ENCODE results near the gene FAAH. TPM values are rescaled to one million over a fixed set of nuclear protein-coding genes. Genes with fewer than 3 reads are reported as not detected.
A peak's percentile ranks its signal among the peaks of the same experiment; 100 is the strongest.

Gene FAAH
- total RNA-seq, 1 experiment from 2014 or later, result not detected

DNA sequence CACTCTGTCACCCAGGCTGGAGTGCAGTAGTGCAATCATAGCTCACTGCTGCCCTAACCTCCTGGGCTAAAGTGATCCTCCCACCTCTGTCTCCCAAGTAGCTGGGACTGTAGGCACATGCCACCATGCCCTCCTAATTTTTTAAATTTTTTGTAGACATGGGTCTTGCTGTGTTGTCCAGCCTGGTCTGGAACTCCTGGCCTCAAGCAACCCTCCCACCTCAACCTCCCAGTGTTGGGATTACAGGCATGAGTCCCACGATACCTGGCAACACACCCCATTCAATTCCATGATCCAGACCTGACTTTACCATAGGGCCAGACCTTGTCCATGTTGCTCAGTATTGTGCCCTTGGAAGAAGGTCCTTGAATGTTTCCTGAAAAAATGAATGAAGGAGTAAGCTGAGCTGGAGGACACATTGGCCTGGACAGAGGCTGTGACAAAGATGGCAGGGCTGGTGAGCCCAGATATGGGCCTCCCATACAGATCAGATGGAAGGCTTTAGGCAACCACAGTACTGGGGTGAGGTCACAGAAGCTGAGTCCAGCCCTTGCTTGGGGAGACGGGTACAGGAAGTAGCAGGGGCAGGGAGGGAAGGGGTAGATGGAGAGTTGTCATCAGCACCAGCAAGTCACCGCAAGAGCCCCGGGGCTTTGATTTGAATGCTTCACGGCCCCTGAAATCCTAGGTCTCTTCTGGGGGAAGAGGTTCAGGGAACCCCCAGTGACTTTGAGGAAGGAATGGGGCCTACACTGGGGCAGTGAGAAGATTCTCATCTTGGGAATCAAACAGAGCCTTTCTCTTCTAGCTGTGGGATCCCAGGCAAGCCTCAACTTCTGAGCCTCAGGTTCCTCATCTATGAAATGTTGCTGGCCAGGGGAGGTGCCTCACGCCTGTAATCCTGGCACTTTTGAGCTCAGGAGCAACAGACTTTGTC, 55.4 kb downstream of the FAAH start:
- DNase-seq (ENCODE audit: low read depth), result peak; percentile 6

DNA sequence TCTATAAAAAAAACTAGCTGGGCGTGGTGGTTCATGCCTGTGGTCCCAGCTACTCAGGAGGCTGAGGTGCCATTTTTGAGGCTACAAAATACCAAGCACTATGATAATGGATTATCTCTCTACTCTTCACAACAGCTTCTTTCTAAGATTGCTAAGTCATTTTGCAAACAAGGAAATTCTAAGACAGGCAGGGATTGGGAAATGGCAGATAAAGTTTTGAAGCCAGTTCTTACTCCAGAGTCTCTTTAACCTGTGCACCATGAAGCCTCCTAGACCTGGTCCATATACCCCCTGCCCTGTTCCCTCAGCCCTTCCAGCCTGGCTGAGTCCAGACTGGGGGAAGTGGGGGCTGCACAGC, 56.0 kb downstream of the FAAH start:
- no peak for DNase-seq (ENCODE audit: low read depth)

DNA sequence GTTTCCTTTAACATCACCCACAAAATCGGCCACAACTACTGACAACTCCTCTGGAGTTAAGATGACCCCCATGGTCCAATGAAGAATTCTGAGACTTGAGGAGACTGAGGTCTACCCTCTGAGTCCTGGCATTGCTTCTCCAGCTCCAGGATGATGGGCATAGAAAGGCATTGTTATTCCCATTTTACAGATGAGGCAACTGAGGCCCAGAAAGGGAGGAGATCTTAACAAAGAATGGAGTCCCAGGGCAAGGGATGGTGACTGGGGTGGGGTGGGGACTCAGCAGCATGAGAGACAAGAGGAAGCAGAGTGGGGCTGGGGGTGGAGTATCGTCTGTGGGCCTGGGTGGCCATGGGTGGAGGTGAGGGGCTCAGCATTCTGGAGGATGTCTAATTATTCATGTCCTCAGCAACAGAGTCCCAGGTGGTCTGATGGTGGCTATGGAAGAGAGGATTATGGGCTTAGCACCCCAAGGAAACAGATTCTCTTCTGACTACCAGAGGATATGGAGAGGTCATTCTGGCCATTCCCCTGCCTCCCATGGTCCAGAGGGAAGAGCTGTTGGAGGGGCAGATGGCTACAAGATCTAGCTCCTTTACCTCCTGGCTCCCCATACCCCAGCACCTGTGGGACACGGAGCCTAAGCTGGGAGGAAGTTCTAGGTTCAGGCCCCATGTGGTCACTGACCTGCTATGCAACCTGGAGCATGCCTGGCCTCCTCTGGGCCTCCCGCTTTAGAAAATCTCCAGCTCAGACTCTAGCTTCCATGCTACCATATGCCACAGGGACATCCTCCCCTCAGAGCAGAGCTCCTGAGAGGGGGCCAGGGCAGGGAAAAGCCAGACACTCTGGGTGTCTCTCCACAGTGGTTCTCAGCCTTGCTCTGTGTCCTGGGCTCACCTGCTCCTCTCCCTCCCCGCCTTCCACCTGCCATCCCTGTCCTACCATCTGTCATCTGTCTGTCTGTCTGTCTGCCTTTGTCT, 58.1 kb downstream of the FAAH start:
- DNase-seq (ENCODE audit: low read depth), result no peak

DNA sequence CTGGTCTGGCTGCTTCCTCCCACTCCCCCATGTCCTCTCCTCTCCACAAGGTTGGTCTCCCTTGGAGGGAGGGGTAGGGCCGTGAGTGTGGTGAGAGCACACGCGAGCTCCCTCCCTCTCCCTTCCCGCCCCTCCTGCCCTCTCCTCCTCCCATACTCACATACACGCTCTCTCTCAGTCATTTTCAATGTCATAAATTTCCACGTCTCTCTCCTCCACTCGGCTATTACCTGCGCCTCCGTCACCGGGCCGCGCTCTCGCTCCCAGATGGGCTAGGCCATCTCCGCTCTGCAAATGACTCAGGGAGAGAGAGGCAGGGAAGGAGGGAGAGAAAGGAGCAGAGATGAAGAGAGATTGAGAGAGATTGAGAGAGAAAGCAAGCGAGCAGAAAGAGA, 58.8 kb downstream of the FAAH start:
- no peak for DNase-seq (ENCODE audit: low read depth)

DNA sequence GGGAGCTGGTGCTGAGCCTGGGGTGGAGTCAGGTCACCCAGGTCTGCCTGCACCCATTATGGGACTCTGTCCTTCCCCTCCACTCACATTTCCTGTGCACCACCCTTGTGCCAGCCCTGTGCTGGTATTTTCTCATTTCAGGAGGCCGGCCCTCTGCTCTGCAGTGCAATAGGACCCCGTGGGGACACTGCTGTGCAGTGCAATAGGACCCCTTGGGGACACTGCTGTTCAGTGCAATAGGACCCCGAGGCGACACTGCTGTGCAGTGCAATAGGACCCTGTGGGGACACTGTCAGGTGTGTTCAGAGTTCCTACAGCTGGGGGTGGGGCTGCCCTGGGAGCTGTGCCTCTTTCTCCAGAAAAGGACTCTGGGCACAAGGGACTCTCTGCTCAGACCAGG, 59.3 kb downstream of the FAAH start:
- DNase-seq (ENCODE audit: low read depth), result no peak

GRCh38 chr1:46455951-46456350, 61.8 kb downstream of the FAAH start:
- no peak for DNase-seq (ENCODE audit: low read depth)

DNA sequence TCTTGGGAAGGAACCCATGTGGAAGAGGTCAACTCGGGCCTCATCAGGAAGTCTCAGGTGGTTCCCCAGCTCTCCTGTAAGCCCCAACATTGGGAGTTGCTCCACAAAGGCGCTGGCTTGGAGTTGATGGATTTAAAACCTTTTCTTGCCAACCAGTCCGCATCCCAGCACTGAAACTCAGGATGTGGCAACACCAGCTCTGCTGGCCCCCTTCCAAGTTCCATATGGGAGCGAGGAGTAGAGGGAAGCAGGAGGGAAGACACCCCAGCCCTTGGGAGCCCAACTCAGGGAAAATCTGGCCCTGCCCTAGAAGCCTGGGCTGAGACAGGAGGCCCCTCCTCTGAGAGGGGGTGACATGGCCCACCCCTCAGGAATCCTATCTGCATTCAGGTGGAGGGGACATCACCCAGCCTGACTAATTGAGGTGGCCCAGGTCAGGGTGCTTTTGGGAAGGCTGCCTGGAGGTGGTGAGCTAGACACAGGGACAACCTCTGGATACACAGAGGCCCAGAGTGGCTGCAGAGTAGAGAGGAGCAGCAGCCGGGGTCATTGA, 62.4 kb downstream of the FAAH start:
- DNase-seq (ENCODE audit: low read depth), result peak; percentile 26

DNA sequence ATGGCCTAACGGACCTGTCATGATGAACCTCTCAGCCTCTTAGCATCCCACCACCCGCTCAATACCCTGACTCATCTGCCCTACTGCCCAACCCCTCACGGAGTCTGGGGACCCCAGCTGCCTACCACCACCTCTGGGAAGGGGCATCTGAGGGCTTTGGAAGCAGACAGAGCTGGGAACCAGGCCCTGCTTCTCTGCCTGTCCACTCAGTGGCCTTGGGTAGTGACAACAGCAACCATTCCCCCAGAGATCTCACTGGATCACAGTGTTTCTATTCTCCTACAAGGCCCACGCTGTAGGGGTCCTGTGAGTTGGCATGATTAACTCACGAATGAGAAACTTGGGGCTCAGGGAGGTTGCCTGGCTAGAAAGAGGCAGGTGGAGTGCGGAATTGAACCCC, 63.1 kb downstream of the FAAH start:
- no peak for DNase-seq (ENCODE audit: low read depth)

DNA sequence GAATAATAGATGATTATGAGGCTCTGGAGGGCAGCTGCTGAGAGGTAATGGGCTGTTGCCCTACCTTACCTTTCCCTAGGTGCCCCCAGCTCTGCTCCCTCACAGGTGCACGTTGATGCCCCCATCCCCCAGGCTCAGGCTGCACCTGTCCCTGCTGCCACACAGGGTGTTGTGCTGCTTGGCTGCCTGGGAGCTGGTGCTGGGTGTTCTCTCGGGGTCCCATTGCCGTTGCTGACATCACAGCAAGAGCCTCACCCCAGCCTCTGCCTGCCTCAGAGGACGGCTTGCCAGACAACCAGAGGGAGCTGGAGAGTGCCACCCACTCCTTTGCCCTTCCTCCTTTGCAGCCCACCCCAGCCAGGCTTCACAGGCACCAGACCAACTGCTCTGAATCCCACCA, 64.1 kb downstream of the FAAH start:
- DNase-seq (ENCODE audit: low read depth), result no peak

DNA sequence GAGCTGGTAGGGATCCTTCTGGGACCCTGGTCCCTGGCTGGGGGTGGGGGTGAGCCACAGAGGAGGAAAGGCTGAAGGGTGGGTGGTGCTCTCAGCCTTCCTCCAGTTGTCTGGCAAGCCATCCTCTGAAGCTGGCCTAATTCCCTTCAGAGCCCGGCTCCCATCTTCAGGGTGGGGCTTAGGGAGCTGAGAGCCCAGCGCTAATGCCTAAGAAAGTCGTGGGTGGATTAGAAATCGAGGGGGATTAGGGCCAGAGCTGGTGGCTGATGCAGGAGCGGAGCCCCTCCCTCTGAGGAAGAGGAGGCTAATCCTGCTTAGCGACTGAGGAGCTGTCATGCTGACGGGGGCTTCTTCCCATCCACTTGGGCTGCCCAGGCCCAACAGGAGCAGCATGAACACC, 64.7 kb downstream of the FAAH start:
- DNase-seq (ENCODE audit: low read depth), result no peak

GRCh38 chr1:46459315-46459714, 65.2 kb downstream of the FAAH start:
- no peak for DNase-seq (ENCODE audit: low read depth)

- DNase-seq (ENCODE audit: low read depth), result no peak
Observed at GRCh38 chr1:46461017-46461808, 67.1 kb downstream of the FAAH start.

GRCh38 chr1:46461809-46462448, 67.8 kb downstream of the FAAH start:
- DNase-seq (ENCODE audit: low read depth), result no peak

Other genes with a start within 250 kb of the FAAH start
- 0.48 TPM in 1 of 2 replicates, not detected in the other for gene TSPAN1, start 219.2 kb upstream of the FAAH start, total RNA-seq (2014; rRNA removed; shearing (Covaris generic))
- not detected in 2 replicates for gene P3R3URF, start 217.8 kb upstream of the FAAH start, total RNA-seq (2014; rRNA removed; shearing (Covaris generic))
- gene POMGNT1, start 195.9 kb upstream of the FAAH start, total RNA-seq (2014; rRNA removed; shearing (Covaris generic)), result 52.9 and 57.0 TPM in 2 replicates
- gene LURAP1, start 191.0 kb upstream of the FAAH start, total RNA-seq (2014; rRNA removed; shearing (Covaris generic)), result 4.4 and 4.5 TPM in 2 replicates
- gene RAD54L, start 146.6 kb upstream of the FAAH start, total RNA-seq (2014; rRNA removed; shearing (Covaris generic)), result 12.7 and 13.1 TPM in 2 replicates
- gene LRRC41, start 90.7 kb upstream of the FAAH start, total RNA-seq (2014; rRNA removed; shearing (Covaris generic)), result 60.8 and 63.3 TPM in 2 replicates
- 747 and 790 TPM in 2 replicates for gene UQCRH, start 90.6 kb upstream of the FAAH start, total RNA-seq (2014; rRNA removed; shearing (Covaris generic))
- gene NSUN4, start 53.5 kb upstream of the FAAH start, total RNA-seq (2014; rRNA removed; shearing (Covaris generic)), result 8.1 and 8.8 TPM in 2 replicates
- not detected in 2 replicates for gene DMBX1, start 95.5 kb downstream of the FAAH start, total RNA-seq (2014; rRNA removed; shearing (Covaris generic))
- not detected in 2 replicates for gene KNCN, start 157.3 kb downstream of the FAAH start, total RNA-seq (2014; rRNA removed; shearing (Covaris generic))
- gene MKNK1, start 210.0 kb downstream of the FAAH start, total RNA-seq (2014; rRNA removed; shearing (Covaris generic)), result 16.7 and 16.8 TPM in 2 replicates
- gene MOB3C, start 222.5 kb downstream of the FAAH start, total RNA-seq (2014; rRNA removed; shearing (Covaris generic)), result 7.0 and 8.4 TPM in 2 replicates

Data from RPMI7951 (cell line).